Ascending aorta (tissue), 2 donors: ENCODE measurements around the gene GFOD1. TPM values are rescaled to one million over a fixed set of nuclear protein-coding genes. Genes with fewer than 3 reads are reported as not detected.

Experiments used
- DNase-seq, 2 donors: peaks; one replicate each; pipeline ENCODE4 v3.0.0-alpha.2; 2019; ENCODE audit warnings: low spot score in 2 of 2
- H3K27ac ChIP-seq, 2 donors: fragments of 200-600 bp; sonication (generic); one replicate each; pipeline ENCODE4 v1.5.1; 2016 to 2017; ENCODE audit warnings: mild to moderate bottlenecking in 1 of 2
- H3K27me3 ChIP-seq: fragments of 200-600 bp; sonication (generic); one replicate; pipeline ENCODE4 v1.5.1; 2017
- H3K36me3 ChIP-seq, 2 donors: fragments of 200-600 bp; sonication (generic); one replicate each; pipeline ENCODE4 v1.5.1; 2016
- H3K4me1 ChIP-seq, 2 donors: fragments of 200-600 bp; sonication (generic); one replicate each; pipeline ENCODE4 v1.5.1; 2016 to 2017; ENCODE audit warnings: mild to moderate bottlenecking in 1 of 2
- H3K4me3 ChIP-seq, 2 donors: fragments of 200-600 bp; sonication (generic); one replicate each; pipeline ENCODE4 v1.5.1; 2016 to 2017; ENCODE audit warnings: mild to moderate bottlenecking in 1 of 2
- H3K9me3 ChIP-seq, 2 donors: fragments of 200-600 bp; sonication (generic); one replicate each; pipeline ENCODE4 v1.5.1; 2016
- CTCF ChIP-seq, 3 experiments: fragments of 200-600 bp in 2 of 3; fragments of 450-650 bp in 1 of 3; sonication (generic) in 2 of 3; IDR thresholded peaks; one replicate each; pipeline ENCODE4 v1.5.1; 2016 to 2019; ENCODE audit warnings: antibody characterized with exemption in 3 of 3, mild to moderate bottlenecking in 1 of 3, moderate library complexity in 1 of 3
- intact Hi-C: fragments of 100-400 bp; cut with DNase I; formaldehyde crosslinking; loops from one replicate; pipeline ENCODE4 v1.15.1; 2023
- total RNA-seq: library from RNA; depleted of rRNA; stranded (reverse); fragments of >200 nt; gene quantifications from one replicate; pipeline ENCODE4 v1.1.0, GENCODE V29; 2016

GFOD1 gene
- total RNA-seq, 1 donor from 2014 or later = 28.7 TPM

GRCh38 chr6:13453771-13454251 is 33.6 kb downstream of the GFOD1 start:
- Histone ChIP-seq H3K36me3 (peaks cover 0 to 2% of the 10 kb centered on the region in 2 donors), H3K27ac (no peak overlapping the region), H3K9me3 (no peaks in the 10 kb centered on the region), H3K4me1 (peaks cover 4 to 11% of the 10 kb centered on the region in 2 donors), H3K4me3 (no peak overlapping the region), H3K27me3 (no peaks in the 10 kb centered on the region)
- no peak for TF ChIP-seq CTCF (IDR thresholded peaks at IDR 0.05)
- intact Hi-C loops = no loop called here
- DNase-seq = peak in 1 of 2 donors; percentile 58

- intact Hi-C loops = no loop called here
- Histone ChIP-seq H3K36me3 (peaks cover 0 to 2% of the 10 kb centered on the region in 2 donors), H3K27ac (no peak overlapping the region), H3K4me1 (peaks cover 4 to 15% of the 10 kb centered on the region in 2 donors), H3K27me3 (no peaks in the 10 kb centered on the region), H3K4me3 (no peak overlapping the region), H3K9me3 (no peaks in the 10 kb centered on the region)
- no peak for TF ChIP-seq CTCF (IDR thresholded peaks at IDR 0.05)
- DNase-seq = no peak
Observed at GRCh38 chr6:13453153-13453552, 34.2 kb downstream of the GFOD1 start.

GRCh38 chr6:13452346-13453117 is 34.9 kb downstream of the GFOD1 start:
- peak in 1 of 2 donors; percentile 46 for DNase-seq
- Histone ChIP-seq H3K36me3 (peaks cover 0 to 2% of the 10 kb centered on the region in 2 donors), H3K27me3 (no peaks in the 10 kb centered on the region), H3K27ac (no peak overlapping the region), H3K4me3 (no peak overlapping the region), H3K9me3 (no peaks in the 10 kb centered on the region), H3K4me1 (peaks cover 4 to 15% of the 10 kb centered on the region in 2 donors)
- no peak for TF ChIP-seq CTCF (IDR thresholded peaks at IDR 0.05)
- intact Hi-C loops = no loop called here

- DNase-seq = peak in 1 of 2 donors; percentile 50
- Histone ChIP-seq H3K4me3 (no peak overlapping the region), H3K9me3 (no peaks in the 10 kb centered on the region), H3K36me3 (peaks cover 0 to 2% of the 10 kb centered on the region in 2 donors), H3K27ac (no peak overlapping the region), H3K27me3 (no peaks in the 10 kb centered on the region), H3K4me1 (peaks cover 4 to 15% of the 10 kb centered on the region in 2 donors)
- no peak for TF ChIP-seq CTCF (IDR thresholded peaks at IDR 0.05)
- intact Hi-C loops = no loop called here
Observed at GRCh38 chr6:13451181-13451895, 36.1 kb downstream of the GFOD1 start.

- peaks cover 0 to 2% of the 10 kb centered on the region in 2 donors for H3K36me3 ChIP-seq
- peaks cover 6 to 16% of the 10 kb centered on the region in 2 donors for H3K4me1 ChIP-seq
- no peaks in the 10 kb centered on the region for H3K27me3 ChIP-seq
- no peak overlapping the region for H3K4me3 ChIP-seq
- peak in 1 of 2 donors; percentile 28 for DNase-seq
- no peak overlapping the region for H3K27ac ChIP-seq
- TF ChIP-seq CTCF (IDR thresholded peaks at IDR 0.05) = no peak
- no peaks in the 10 kb centered on the region for H3K9me3 ChIP-seq
- intact Hi-C loops = no loop called here
Observed at GRCh38 chr6:13450628-13451027, 36.8 kb downstream of the GFOD1 start.
